HG02759 (cell line): ENCODE data around the gene SLC24A4.

Source experiments
- ATAC-seq: cut with Tn5 transposase; IDR thresholded peaks from one replicate; pipeline ENCODE4 v1.9.1; 2021; ENCODE audit warnings: mild to moderate bottlenecking, moderate library complexity; ENCODE audit not compliant: unreplicated experiment

Gene SLC24A4

GRCh38 chr14:92323011-92323915 is at the start of gene SLC24A4:
SLC24A4 (plus strand) TSS chr14:92323165; CDS start chr14:92323831, 666 bp downstream.
- no peak for ATAC-seq

- ATAC-seq, result no peak
Observed at GRCh38 chr14:92273166-92273565, 49.8 kb upstream of the SLC24A4 start.

GRCh38 chr14:92274055-92274454 is 48.9 kb upstream of the SLC24A4 start:
- no peak for ATAC-seq

- no peak for ATAC-seq
Observed at GRCh38 chr14:92276074-92276473, 46.9 kb upstream of the SLC24A4 start.

GRCh38 chr14:92277031-92277430 is 45.9 kb upstream of the SLC24A4 start:
- no peak for ATAC-seq

- no peak for ATAC-seq
Observed at GRCh38 chr14:92280554-92281262, 42.3 kb upstream of the SLC24A4 start.

- ATAC-seq, result no peak
Observed at GRCh38 chr14:92282669-92283068, 40.3 kb upstream of the SLC24A4 start.

- ATAC-seq, result no peak
Observed at GRCh38 chr14:92285311-92285710, 37.7 kb upstream of the SLC24A4 start.

- no peak for ATAC-seq
Observed at GRCh38 chr14:92287987-92288386, 35.0 kb upstream of the SLC24A4 start.

- ATAC-seq, result no peak
Observed at GRCh38 chr14:92288994-92289660, 33.8 kb upstream of the SLC24A4 start.

GRCh38 chr14:92292673-92293072 is 30.3 kb upstream of the SLC24A4 start:
- no peak for ATAC-seq

GRCh38 chr14:92294506-92294905 is 28.5 kb upstream of the SLC24A4 start:
- ATAC-seq, result no peak

GRCh38 chr14:92297818-92298595 is 25.0 kb upstream of the SLC24A4 start:
- no peak for ATAC-seq

GRCh38 chr14:92302481-92302880 is 20.5 kb upstream of the SLC24A4 start:
- ATAC-seq, result no peak

GRCh38 chr14:92308716-92309115 is 14.2 kb upstream of the SLC24A4 start:
- no peak for ATAC-seq

GRCh38 chr14:92309968-92310530 is 12.9 kb upstream of the SLC24A4 start:
- ATAC-seq, result no peak

- ATAC-seq, result no peak
Observed at GRCh38 chr14:92310776-92311375, 12.1 kb upstream of the SLC24A4 start.

GRCh38 chr14:92314182-92314581 is 8.8 kb upstream of the SLC24A4 start:
- no peak for ATAC-seq

GRCh38 chr14:92315050-92315805 is 7.7 kb upstream of the SLC24A4 start:
- ATAC-seq, result no peak
